Astrocyte (in vitro differentiated cells and primary cell): ENCODE measurements around the gene TRIM67. TPM values are rescaled to one million over a fixed set of nuclear protein-coding genes. Genes with fewer than 3 reads are reported as not detected.

Experiments
- DNase-seq: peaks from one replicate; pipeline ENCODE4 v3.0.0-alpha.2; 2010; ENCODE audit warnings: low read depth
- FAIRE-seq: peaks from 2 replicates; lab custom pipeline; 2011; peaks lifted over from hg19 to GRCh38; lab: Jason Lieb, UNC
- H2AFZ ChIP-seq: 2 replicates; pipeline ENCODE4 v1.6.0; 2012; ENCODE audit warnings: low read depth, low read length, inconsistent platforms
- H3K27ac ChIP-seq: 2 replicates; pipeline ENCODE4 v1.5.1; 2011; ENCODE audit warnings: low read depth, low read length, inconsistent platforms
- H3K27me3 ChIP-seq: 2 replicates; pipeline ENCODE4 v1.6.0; 2011; ENCODE audit warnings: low read length, inconsistent platforms; ENCODE audit not compliant: insufficient read depth
- H3K36me3 ChIP-seq: 2 replicates; pipeline ENCODE4 v1.5.1; 2011; ENCODE audit warnings: low read length, inconsistent platforms; ENCODE audit not compliant: insufficient read depth
- H3K4me1 ChIP-seq: 2 replicates; pipeline ENCODE4 v1.5.1; 2011; ENCODE audit warnings: low read length, inconsistent platforms; ENCODE audit not compliant: insufficient read depth
- H3K4me2 ChIP-seq: 2 replicates; pipeline ENCODE4 v1.6.0; 2012; ENCODE audit warnings: low read length, inconsistent platforms
- H3K4me3 ChIP-seq: 2 replicates; pipeline ENCODE4 v1.5.1; 2011; ENCODE audit warnings: low read depth, mild to moderate bottlenecking, low read length, inconsistent platforms; ENCODE audit not compliant: insufficient read depth
- H3K79me2 ChIP-seq: 2 replicates; pipeline ENCODE4 v1.6.0; 2012; ENCODE audit warnings: mild to moderate bottlenecking, low read length, inconsistent platforms; ENCODE audit not compliant: insufficient read depth
- H3K9ac ChIP-seq: 2 replicates; pipeline ENCODE4 v1.6.0; 2012; ENCODE audit warnings: mild to moderate bottlenecking, low read length, inconsistent platforms
- H3K9me3 ChIP-seq: 2 replicates; pipeline ENCODE4 v1.5.1; 2012; ENCODE audit warnings: low read depth, mild to moderate bottlenecking, low read length, inconsistent platforms; ENCODE audit not compliant: insufficient read depth
- H4K20me1 ChIP-seq: 2 replicates; pipeline ENCODE4 v1.6.0; 2012; ENCODE audit warnings: low read length, inconsistent platforms; ENCODE audit not compliant: insufficient read depth
- H3K27ac Mint-ChIP-seq: one replicate; pipeline ENCODE4 v1.8.0; 2021; ENCODE audit warnings: mild to moderate bottlenecking, mixed read lengths; ENCODE audit not compliant: unreplicated experiment
- H3K27me3 Mint-ChIP-seq: one replicate; pipeline ENCODE4 v1.8.0; 2021; ENCODE audit warnings: low read depth, mixed read lengths; ENCODE audit not compliant: unreplicated experiment
- H3K36me3 Mint-ChIP-seq: one replicate; pipeline ENCODE4 v1.8.0; 2021; ENCODE audit warnings: low read depth, mixed read lengths; ENCODE audit not compliant: unreplicated experiment
- H3K4me1 Mint-ChIP-seq: one replicate; pipeline ENCODE4 v1.8.0; 2021; ENCODE audit warnings: low read depth, mixed read lengths; ENCODE audit not compliant: unreplicated experiment
- H3K4me3 Mint-ChIP-seq: one replicate; pipeline ENCODE4 v1.8.0; 2021; ENCODE audit warnings: mild to moderate bottlenecking, moderate library complexity, mixed read lengths; ENCODE audit not compliant: unreplicated experiment
- H3K9me3 Mint-ChIP-seq: one replicate; pipeline ENCODE4 v1.8.0; 2021; ENCODE audit warnings: mild to moderate bottlenecking, mixed read lengths; ENCODE audit not compliant: unreplicated experiment
- EZH2 ChIP-seq: IDR thresholded peaks from 2 replicates; pipeline ENCODE4 v1.6.1; 2012; ENCODE audit warnings: mild to moderate bottlenecking, low read length, inconsistent platforms; ENCODE audit not compliant: insufficient read depth
- total RNA-seq: library from RNA; stranded (reverse); gene quantifications from 2 replicates; pipeline ENCODE4 v1.2.1, GENCODE V29; 2021
- TF ChIP-seq, protein P1 (sequence below): IDR thresholded peaks from 2 replicates; pipeline ENCODE4 v1.5.1; 2011; ENCODE audit warnings: low read depth, mild to moderate bottlenecking, inconsistent platforms, low read length, moderate library complexity; ENCODE audit not compliant: insufficient read depth

Gene TRIM67
- total RNA-seq, 1 donor from 2014 or later = 0.89 TPM

DNA sequence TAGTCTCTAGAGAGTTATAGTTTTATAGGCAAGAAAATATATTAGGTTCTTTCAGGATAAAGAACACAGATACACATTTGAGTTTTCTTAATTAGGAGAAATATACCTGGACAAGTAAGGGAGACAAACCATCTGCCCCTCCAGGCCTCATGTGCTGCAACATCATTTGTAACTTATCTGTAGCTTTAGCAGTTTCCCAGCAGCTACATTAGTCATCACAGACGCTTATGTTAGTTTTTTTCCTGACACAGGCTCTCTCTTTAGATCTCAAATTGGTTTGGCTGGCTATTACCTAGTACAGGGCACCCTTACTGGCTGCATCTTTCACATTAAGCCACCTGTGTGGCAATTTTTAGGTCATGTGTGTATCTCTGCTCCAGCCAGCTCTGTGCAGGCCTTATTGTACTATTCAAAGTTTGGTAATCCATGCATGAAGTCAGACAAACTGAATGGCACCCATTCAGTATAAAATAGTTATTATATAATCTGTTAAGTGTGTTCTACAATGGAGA, 105.0 kb downstream of the TRIM67 start:
- no peaks in the 10 kb centered on the region for H3K9me3 ChIP-seq
- peaks cover 9% of the 10 kb centered on the region for H3K9me3 Mint-ChIP-seq
- H2AFZ ChIP-seq = no peak overlapping the region
- no peaks in the 10 kb centered on the region for H4K20me1 ChIP-seq
- H3K36me3 Mint-ChIP-seq = peaks cover 62% of the 10 kb centered on the region
- no peaks in the 10 kb centered on the region for H3K27me3 Mint-ChIP-seq
- no peak overlapping the region for H3K27ac Mint-ChIP-seq
- peak; percentile 13 for DNase-seq
- no peak overlapping the region for H3K9ac ChIP-seq
- H3K36me3 ChIP-seq = peaks cover 38% of the 10 kb centered on the region
- H3K4me1 Mint-ChIP-seq = no peaks in the 10 kb centered on the region
- no peak overlapping the region for H3K4me2 ChIP-seq
- H3K27ac ChIP-seq = no peak overlapping the region
- H3K27me3 ChIP-seq = no peaks in the 10 kb centered on the region
- H3K4me3 Mint-ChIP-seq = no peak overlapping the region
- no peaks in the 10 kb centered on the region for H3K4me1 ChIP-seq
- no peaks in the 10 kb centered on the region for H3K79me2 ChIP-seq
- no peak for FAIRE-seq
- no peak for TF ChIP-seq EZH2
- TF ChIP-seq, protein P1, sequence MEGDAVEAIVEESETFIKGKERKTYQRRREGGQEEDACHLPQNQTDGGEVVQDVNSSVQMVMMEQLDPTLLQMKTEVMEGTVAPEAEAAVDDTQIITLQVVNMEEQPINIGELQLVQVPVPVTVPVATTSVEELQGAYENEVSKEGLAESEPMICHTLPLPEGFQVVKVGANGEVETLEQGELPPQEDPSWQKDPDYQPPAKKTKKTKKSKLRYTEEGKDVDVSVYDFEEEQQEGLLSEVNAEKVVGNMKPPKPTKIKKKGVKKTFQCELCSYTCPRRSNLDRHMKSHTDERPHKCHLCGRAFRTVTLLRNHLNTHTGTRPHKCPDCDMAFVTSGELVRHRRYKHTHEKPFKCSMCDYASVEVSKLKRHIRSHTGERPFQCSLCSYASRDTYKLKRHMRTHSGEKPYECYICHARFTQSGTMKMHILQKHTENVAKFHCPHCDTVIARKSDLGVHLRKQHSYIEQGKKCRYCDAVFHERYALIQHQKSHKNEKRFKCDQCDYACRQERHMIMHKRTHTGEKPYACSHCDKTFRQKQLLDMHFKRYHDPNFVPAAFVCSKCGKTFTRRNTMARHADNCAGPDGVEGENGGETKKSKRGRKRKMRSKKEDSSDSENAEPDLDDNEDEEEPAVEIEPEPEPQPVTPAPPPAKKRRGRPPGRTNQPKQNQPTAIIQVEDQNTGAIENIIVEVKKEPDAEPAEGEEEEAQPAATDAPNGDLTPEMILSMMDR = no peak
- H3K4me3 ChIP-seq = no peak overlapping the region

Other genes with a start within 250 kb of the TRIM67 start
- gene TTC13, start 183.2 kb upstream of the TRIM67 start, total RNA-seq = 13.0 and 15.8 TPM in 2 replicates
- 14.4 and 16.7 TPM in 2 replicates for gene ARV1, start 183.0 kb upstream of the TRIM67 start, total RNA-seq
- 9.6 and 12.6 TPM in 2 replicates for gene FAM89A, start 121.8 kb upstream of the TRIM67 start, total RNA-seq
- 32.5 and 34.9 TPM in 2 replicates for gene GNPAT, start 79.2 kb downstream of the TRIM67 start, total RNA-seq
- 14.7 and 15.2 TPM in 2 replicates for gene EXOC8, start 175.8 kb downstream of the TRIM67 start, total RNA-seq
- gene SPRTN, start 176.2 kb downstream of the TRIM67 start, total RNA-seq = 13.6 and 15.9 TPM in 2 replicates